ENCODE measurements around the gene PHYHD1. TPM values are rescaled to one million over a fixed set of nuclear protein-coding genes. Genes with fewer than 3 reads are reported as not detected.
A peak's percentile ranks its signal among the peaks of the same experiment; 100 is the strongest.

PHYHD1 gene
- total and polyA plus RNA-seq, 2 of the 13 experiments (the other 11 are each of a cell fraction or from before 2014, with no cell fraction given) = 10.6 to 25.3 TPM

DNA sequence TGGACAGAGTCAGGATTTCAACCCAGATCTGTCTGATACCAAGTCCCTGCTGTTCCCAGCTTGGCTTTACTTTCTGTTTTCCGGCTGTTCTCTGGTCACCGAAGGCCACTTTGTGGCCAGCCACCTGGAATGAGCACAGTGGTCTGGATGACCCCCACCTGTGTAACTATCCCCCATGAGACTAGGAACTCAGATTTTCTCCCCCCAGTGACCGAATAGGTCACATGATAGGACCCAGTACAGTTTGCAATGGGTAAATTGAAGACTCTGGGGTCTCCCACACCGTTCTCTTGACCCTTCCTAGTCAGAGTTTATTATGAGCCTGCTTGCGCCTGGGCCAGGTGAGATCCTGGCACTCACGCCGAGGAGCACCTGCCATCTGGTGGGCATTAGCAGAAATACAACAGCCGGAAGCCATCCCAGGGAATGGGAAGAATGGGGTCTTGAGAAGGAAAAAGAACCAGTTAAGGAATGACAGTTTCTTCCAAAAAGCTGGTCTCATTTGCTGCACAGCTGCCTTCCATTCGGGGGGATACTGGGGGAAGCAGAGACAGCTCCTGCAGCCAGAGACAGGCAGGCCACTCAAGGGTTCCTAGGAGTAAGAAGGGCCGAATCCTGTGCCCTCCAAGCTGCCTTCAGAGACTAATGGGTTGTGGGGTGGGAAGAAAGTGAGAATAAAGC, 7.1 kb downstream of the PHYHD1 start (continued):
- TF ChIP-seq, protein P1, sequence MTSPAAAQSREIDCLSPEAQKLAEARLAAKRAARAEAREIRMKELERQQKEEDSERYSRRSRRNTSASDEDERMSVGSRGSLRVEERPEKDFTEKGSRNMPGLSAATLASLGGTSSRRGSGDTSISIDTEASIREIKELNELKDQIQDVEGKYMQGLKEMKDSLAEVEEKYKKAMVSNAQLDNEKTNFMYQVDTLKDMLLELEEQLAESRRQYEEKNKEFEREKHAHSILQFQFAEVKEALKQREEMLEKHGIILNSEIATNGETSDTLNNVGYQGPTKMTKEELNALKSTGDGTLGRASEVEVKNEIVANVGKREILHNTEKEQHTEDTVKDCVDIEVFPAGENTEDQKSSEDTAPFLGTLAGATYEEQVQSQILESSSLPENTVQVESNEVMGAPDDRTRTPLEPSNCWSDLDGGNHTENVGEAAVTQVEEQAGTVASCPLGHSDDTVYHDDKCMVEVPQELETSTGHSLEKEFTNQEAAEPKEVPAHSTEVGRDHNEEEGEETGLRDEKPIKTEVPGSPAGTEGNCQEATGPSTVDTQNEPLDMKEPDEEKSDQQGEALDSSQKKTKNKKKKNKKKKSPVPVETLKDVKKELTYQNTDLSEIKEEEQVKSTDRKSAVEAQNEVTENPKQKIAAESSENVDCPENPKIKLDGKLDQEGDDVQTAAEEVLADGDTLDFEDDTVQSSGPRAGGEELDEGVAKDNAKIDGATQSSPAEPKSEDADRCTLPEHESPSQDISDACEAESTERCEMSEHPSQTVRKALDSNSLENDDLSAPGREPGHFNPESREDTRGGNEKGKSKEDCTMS (CRISPR knock-in tag; conservative IDR thresholded peaks at IDR 0.05) = no peak
- TF ChIP-seq SAP130 (CRISPR knock-in tag; IDR thresholded peaks at IDR 0.05; ENCODE audit: low read depth) (peak; percentile 32; the same call in 1 of the 2 replicates), ESRRA (CRISPR knock-in tag; IDR thresholded peaks at IDR 0.05; ENCODE audit: low read depth) (no peak), MAFG (CRISPR knock-in tag; IDR thresholded peaks at IDR 0.05) (no peak), RNF2 (conservative IDR thresholded peaks at IDR 0.05; ENCODE audit: low read depth) (no peak), ZNF552 (CRISPR knock-in tag; IDR thresholded peaks at IDR 0.05; ENCODE audit: borderline replicate concordance) (no peak), KAT2B (IDR thresholded peaks at IDR 0.05; ENCODE audit: borderline replicate concordance, low read depth, low read length) (no peak), ZNF724P (CRISPR knock-in tag; IDR thresholded peaks at IDR 0.05; ENCODE audit: borderline replicate concordance) (no peak), SP4 (CRISPR knock-in tag; IDR thresholded peaks at IDR 0.05) (no peak), FIP1L1 (IDR thresholded peaks at IDR 0.05; ENCODE audit: borderline replicate concordance, insufficient read depth, low read depth, low read length) (no peak), PTBP1 (IDR thresholded peaks at IDR 0.05; ENCODE audit: low read depth, low read length, poor library complexity, severe bottlenecking) (no peak), SRSF9 (IDR thresholded peaks at IDR 0.05; ENCODE audit: borderline replicate concordance, insufficient read depth, low read depth, low read length, poor library complexity, severe bottlenecking) (no peak)
- TF ChIP-seq, protein P2, sequence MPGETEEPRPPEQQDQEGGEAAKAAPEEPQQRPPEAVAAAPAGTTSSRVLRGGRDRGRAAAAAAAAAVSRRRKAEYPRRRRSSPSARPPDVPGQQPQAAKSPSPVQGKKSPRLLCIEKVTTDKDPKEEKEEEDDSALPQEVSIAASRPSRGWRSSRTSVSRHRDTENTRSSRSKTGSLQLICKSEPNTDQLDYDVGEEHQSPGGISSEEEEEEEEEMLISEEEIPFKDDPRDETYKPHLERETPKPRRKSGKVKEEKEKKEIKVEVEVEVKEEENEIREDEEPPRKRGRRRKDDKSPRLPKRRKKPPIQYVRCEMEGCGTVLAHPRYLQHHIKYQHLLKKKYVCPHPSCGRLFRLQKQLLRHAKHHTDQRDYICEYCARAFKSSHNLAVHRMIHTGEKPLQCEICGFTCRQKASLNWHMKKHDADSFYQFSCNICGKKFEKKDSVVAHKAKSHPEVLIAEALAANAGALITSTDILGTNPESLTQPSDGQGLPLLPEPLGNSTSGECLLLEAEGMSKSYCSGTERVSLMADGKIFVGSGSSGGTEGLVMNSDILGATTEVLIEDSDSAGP (CRISPR knock-in tag; IDR thresholded peaks at IDR 0.05; ENCODE audit: borderline replicate concordance) = peak; percentile 71; the same call in 1 of the 2 replicates
- TF ChIP-seq, protein P3, sequence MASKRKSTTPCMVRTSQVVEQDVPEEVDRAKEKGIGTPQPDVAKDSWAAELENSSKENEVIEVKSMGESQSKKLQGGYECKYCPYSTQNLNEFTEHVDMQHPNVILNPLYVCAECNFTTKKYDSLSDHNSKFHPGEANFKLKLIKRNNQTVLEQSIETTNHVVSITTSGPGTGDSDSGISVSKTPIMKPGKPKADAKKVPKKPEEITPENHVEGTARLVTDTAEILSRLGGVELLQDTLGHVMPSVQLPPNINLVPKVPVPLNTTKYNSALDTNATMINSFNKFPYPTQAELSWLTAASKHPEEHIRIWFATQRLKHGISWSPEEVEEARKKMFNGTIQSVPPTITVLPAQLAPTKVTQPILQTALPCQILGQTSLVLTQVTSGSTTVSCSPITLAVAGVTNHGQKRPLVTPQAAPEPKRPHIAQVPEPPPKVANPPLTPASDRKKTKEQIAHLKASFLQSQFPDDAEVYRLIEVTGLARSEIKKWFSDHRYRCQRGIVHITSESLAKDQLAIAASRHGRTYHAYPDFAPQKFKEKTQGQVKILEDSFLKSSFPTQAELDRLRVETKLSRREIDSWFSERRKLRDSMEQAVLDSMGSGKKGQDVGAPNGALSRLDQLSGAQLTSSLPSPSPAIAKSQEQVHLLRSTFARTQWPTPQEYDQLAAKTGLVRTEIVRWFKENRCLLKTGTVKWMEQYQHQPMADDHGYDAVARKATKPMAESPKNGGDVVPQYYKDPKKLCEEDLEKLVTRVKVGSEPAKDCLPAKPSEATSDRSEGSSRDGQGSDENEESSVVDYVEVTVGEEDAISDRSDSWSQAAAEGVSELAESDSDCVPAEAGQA (IDR thresholded peaks at IDR 0.05; ENCODE audit: low read depth) = no peak
- TF ChIP-seq, protein P3 (CRISPR knock-in tag; IDR thresholded peaks at IDR 0.05; ENCODE audit: borderline replicate concordance) = no peak
- TF ChIP-seq, protein P4, sequence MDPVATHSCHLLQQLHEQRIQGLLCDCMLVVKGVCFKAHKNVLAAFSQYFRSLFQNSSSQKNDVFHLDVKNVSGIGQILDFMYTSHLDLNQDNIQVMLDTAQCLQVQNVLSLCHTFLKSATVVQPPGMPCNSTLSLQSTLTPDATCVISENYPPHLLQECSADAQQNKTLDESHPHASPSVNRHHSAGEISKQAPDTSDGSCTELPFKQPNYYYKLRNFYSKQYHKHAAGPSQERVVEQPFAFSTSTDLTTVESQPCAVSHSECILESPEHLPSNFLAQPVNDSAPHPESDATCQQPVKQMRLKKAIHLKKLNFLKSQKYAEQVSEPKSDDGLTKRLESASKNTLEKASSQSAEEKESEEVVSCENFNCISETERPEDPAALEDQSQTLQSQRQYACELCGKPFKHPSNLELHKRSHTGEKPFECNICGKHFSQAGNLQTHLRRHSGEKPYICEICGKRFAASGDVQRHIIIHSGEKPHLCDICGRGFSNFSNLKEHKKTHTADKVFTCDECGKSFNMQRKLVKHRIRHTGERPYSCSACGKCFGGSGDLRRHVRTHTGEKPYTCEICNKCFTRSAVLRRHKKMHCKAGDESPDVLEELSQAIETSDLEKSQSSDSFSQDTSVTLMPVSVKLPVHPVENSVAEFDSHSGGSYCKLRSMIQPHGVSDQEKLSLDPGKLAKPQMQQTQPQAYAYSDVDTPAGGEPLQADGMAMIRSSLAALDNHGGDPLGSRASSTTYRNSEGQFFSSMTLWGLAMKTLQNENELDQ (CRISPR knock-in tag; IDR thresholded peaks at IDR 0.05; ENCODE audit: borderline replicate concordance) = no peak
